HEK293 (cell line): ENCODE measurements around the gene TXNDC9.
"Not testable (repeated sequence)": the region's sequence is repeated elsewhere in the genome, so short reads cannot be mapped to it uniquely, and the experiment has no call there.

Source experiments
- CTCF ChIA-PET: fragments of 350-600 bp; formaldehyde crosslinking; extraction: SDS; loops from one replicate; lab custom pipeline; 2021; ENCODE audit warnings: antibody characterized with exemption; lab: Yijun Ruan, JAX
- POLR2A ChIA-PET: fragments of 300-600 bp; formaldehyde crosslinking; extraction: SDS; loops from one replicate; lab custom pipeline; 2020; ENCODE audit warnings: antibody characterized with exemption, inconsistent platforms; lab: Yijun Ruan, JAX
- H3K27ac ChIP-seq: fragments of 200-500 bp; sonication (Bioruptor generic); 2 replicates; pipeline ENCODE4 v1.5.1; 2014; ENCODE audit warnings: low read depth, low read length, control low read depth, inconsistent platforms; ENCODE audit errors: extremely low read depth
- H3K36me3 ChIP-seq, 2 experiments: fragments of 200-500 bp in 1 of 2; sonication (Bioruptor generic) in 1 of 2; 1 replicate in 1 of 2; 2 replicates in 1 of 2; pipeline ENCODE4 v1.5.1; 2014 to 2017; ENCODE audit warnings: inconsistent platforms in 2 of 2, low read length in 2 of 2; ENCODE audit not compliant: control insufficient read depth in 2 of 2, insufficient read depth in 1 of 2
- H3K4me1 ChIP-seq: fragments of 200-500 bp; sonication (Bioruptor generic); 2 replicates; pipeline ENCODE4 v1.5.1; 2014; ENCODE audit warnings: mild to moderate bottlenecking, low read length, inconsistent platforms; ENCODE audit not compliant: control insufficient read depth, insufficient read depth
- H3K4me3 ChIP-seq: 2 replicates; pipeline ENCODE4 v1.5.1; 2011; ENCODE audit warnings: low read depth, mild to moderate bottlenecking, control low read depth, low read length, moderate library complexity
- H3K9me3 ChIP-seq: fragments of 200-500 bp; sonication (Bioruptor generic); 2 replicates; pipeline ENCODE4 v1.5.1; 2014; ENCODE audit warnings: low read depth, low read length, inconsistent platforms; ENCODE audit not compliant: control insufficient read depth, insufficient read depth
- GLIS2 ChIP-seq: fragments of 450-650 bp; formaldehyde crosslinking; IDR thresholded peaks from 2 replicates; pipeline ENCODE4 v1.5.1; 2016; ENCODE audit warnings: missing biosample characterization, missing genetic modification characterization
- OVOL3 ChIP-seq: fragments of 450-650 bp; formaldehyde crosslinking; IDR thresholded peaks from 2 replicates; pipeline ENCODE4 v1.5.1; 2016; ENCODE audit warnings: missing biosample characterization, missing genetic modification characterization
- RBAK ChIP-seq: fragments of 450-650 bp; formaldehyde crosslinking; IDR thresholded peaks from 2 replicates; pipeline ENCODE4 v1.5.1; 2016; ENCODE audit warnings: missing biosample characterization, missing genetic modification characterization
- SCRT1 ChIP-seq: fragments of 450-650 bp; formaldehyde crosslinking; IDR thresholded peaks from 2 replicates; pipeline ENCODE4 v1.5.1; 2016; ENCODE audit warnings: missing biosample characterization, missing genetic modification characterization, borderline replicate concordance
- ZBTB6 ChIP-seq: fragments of 450-650 bp; formaldehyde crosslinking; IDR thresholded peaks from 2 replicates; pipeline ENCODE4 v1.5.1; 2017; ENCODE audit warnings: missing biosample characterization, missing genetic modification characterization
- ZBTB7A ChIP-seq: fragments of 450-650 bp; formaldehyde crosslinking; IDR thresholded peaks from 2 replicates; pipeline ENCODE4 v1.5.1; 2016; ENCODE audit warnings: low read depth, missing biosample characterization, missing genetic modification characterization
- ZFP69B ChIP-seq: fragments of 450-650 bp; formaldehyde crosslinking; IDR thresholded peaks from 2 replicates; pipeline ENCODE4 v1.5.1; 2016; ENCODE audit warnings: missing biosample characterization, missing genetic modification characterization
- ZNF138 ChIP-seq: fragments of 450-650 bp; formaldehyde crosslinking; IDR thresholded peaks from 2 replicates; pipeline ENCODE4 v1.5.1; 2016; ENCODE audit warnings: missing biosample characterization, missing genetic modification characterization, borderline replicate concordance
- ZNF140 ChIP-seq: fragments of 450-650 bp; formaldehyde crosslinking; IDR thresholded peaks from 2 replicates; pipeline ENCODE4 v1.5.1; 2016; ENCODE audit warnings: missing biosample characterization, missing genetic modification characterization
- ZNF239 ChIP-seq: fragments of 450-650 bp; formaldehyde crosslinking; IDR thresholded peaks from 2 replicates; pipeline ENCODE4 v1.5.1; 2016; ENCODE audit warnings: missing biosample characterization, missing genetic modification characterization
- ZNF266 ChIP-seq: fragments of 450-650 bp; formaldehyde crosslinking; IDR thresholded peaks from 2 replicates; pipeline ENCODE4 v1.5.1; 2016; ENCODE audit warnings: missing biosample characterization, missing genetic modification characterization, low read depth
- ZNF350 ChIP-seq: fragments of 450-650 bp; formaldehyde crosslinking; IDR thresholded peaks from 2 replicates; pipeline ENCODE4 v1.5.0; 2017; ENCODE audit warnings: missing biosample characterization, mild to moderate bottlenecking, missing genetic modification characterization
- ZNF354C ChIP-seq: fragments of 450-650 bp; formaldehyde crosslinking; IDR thresholded peaks from 2 replicates; pipeline ENCODE4 v1.5.1; 2016; ENCODE audit warnings: missing biosample characterization, missing genetic modification characterization, low read depth, borderline replicate concordance
- ZNF514 ChIP-seq: fragments of 450-650 bp; formaldehyde crosslinking; IDR thresholded peaks from 2 replicates; pipeline ENCODE4 v1.5.1; 2016; ENCODE audit warnings: missing biosample characterization, missing genetic modification characterization
- ZNF560 ChIP-seq: fragments of 450-650 bp; formaldehyde crosslinking; IDR thresholded peaks from 2 replicates; pipeline ENCODE4 v1.5.1; 2017; ENCODE audit warnings: missing biosample characterization, missing genetic modification characterization, borderline replicate concordance
- ZNF596 ChIP-seq: fragments of 450-650 bp; IDR thresholded peaks from 2 replicates; pipeline ENCODE4 v1.5.0; 2018; ENCODE audit warnings: missing biosample characterization, mild to moderate bottlenecking, missing genetic modification characterization, moderate library complexity
- ZNF76 ChIP-seq: fragments of 450-650 bp; formaldehyde crosslinking; IDR thresholded peaks from 2 replicates; pipeline ENCODE4; 2016; ENCODE audit warnings: low read depth, missing biosample characterization, missing genetic modification characterization, borderline replicate concordance
- ZSCAN4 ChIP-seq: fragments of 450-650 bp; formaldehyde crosslinking; IDR thresholded peaks from 2 replicates; pipeline ENCODE4 v1.5.1; 2017; ENCODE audit warnings: missing biosample characterization, missing genetic modification characterization
- TF ChIP-seq, protein P1 (sequence below): fragments of 450-650 bp; formaldehyde crosslinking; IDR thresholded peaks from 2 replicates; pipeline ENCODE4 v1.5.1; 2016; ENCODE audit warnings: missing biosample characterization, missing genetic modification characterization
- TF ChIP-seq, protein P2 (sequence below): fragments of 450-650 bp; formaldehyde crosslinking; IDR thresholded peaks from 2 replicates; pipeline ENCODE4 v1.5.1; 2017; ENCODE audit warnings: missing biosample characterization, missing genetic modification characterization
- TF ChIP-seq, protein P3 (sequence below): fragments of 450-650 bp; formaldehyde crosslinking; IDR thresholded peaks from 2 replicates; pipeline ENCODE4 v1.5.1; 2016; ENCODE audit warnings: missing biosample characterization, missing genetic modification characterization

The TXNDC9 gene

DNA sequence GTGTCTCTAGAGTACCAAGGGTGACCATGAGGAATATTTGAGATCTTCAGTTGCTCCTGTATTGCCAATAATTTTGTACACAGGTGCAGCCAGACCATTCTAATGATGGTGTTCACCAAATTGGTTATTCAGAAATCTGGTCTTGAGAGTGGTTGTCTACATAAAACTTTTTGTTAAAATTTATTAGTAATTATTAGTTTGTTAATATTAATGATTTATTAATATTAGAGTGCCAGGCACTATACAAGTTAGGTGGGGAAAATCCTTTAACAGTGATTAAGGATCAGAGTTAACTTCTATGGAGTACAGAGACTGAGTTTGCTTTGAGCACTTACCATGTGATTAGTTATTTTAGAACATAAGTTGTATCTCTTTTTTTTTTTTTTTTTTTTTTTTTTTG lies 10.1 kb upstream of the TXNDC9 start:
- H3K9me3 ChIP-seq: no peaks in the 10 kb centered on the region
- TF ChIP-seq ZFP69B (tag by site-specific recombination) (no peak), ZNF560 (tag by site-specific recombination) (no peak), ZNF514 (tag by site-specific recombination) (no peak), GLIS2 (tag by site-specific recombination) (no peak), RBAK (no peak), SCRT1 (tag by site-specific recombination) (no peak), ZBTB7A (tag by site-specific recombination) (no peak), ZSCAN4 (tag by site-specific recombination) (no peak), ZNF350 (tag by site-specific recombination) (no peak), ZNF596 (no peak), ZNF354C (tag by site-specific recombination) (no peak), ZNF140 (tag by site-specific recombination) (no peak), ZNF138 (tag by site-specific recombination) (no peak), ZNF76 (no peak)
- TF ChIP-seq, protein P1, sequence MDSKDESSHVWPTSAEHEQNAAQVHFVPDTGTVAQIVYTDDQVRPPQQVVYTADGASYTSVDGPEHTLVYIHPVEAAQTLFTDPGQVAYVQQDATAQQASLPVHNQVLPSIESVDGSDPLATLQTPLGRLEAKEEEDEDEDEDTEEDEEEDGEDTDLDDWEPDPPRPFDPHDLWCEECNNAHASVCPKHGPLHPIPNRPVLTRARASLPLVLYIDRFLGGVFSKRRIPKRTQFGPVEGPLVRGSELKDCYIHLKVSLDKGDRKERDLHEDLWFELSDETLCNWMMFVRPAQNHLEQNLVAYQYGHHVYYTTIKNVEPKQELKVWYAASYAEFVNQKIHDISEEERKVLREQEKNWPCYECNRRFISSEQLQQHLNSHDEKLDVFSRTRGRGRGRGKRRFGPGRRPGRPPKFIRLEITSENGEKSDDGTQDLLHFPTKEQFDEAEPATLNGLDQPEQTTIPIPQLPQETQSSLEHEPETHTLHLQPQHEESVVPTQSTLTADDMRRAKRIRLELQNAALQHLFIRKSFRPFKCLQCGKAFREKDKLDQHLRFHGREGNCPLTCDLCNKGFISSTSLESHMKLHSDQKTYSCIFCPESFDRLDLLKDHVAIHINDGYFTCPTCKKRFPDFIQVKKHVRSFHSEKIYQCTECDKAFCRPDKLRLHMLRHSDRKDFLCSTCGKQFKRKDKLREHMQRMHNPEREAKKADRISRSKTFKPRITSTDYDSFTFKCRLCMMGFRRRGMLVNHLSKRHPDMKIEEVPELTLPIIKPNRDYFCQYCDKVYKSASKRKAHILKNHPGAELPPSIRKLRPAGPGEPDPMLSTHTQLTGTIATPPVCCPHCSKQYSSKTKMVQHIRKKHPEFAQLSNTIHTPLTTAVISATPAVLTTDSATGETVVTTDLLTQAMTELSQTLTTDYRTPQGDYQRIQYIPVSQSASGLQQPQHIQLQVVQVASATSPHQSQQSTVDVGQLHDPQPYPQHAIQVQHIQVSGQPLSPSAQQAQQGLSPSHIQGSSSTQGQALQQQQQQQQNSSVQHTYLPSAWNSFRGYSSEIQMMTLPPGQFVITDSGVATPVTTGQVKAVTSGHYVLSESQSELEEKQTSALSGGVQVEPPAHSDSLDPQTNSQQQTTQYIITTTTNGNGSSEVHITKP (tag by site-specific recombination): no peak
- TF ChIP-seq, protein P2, sequence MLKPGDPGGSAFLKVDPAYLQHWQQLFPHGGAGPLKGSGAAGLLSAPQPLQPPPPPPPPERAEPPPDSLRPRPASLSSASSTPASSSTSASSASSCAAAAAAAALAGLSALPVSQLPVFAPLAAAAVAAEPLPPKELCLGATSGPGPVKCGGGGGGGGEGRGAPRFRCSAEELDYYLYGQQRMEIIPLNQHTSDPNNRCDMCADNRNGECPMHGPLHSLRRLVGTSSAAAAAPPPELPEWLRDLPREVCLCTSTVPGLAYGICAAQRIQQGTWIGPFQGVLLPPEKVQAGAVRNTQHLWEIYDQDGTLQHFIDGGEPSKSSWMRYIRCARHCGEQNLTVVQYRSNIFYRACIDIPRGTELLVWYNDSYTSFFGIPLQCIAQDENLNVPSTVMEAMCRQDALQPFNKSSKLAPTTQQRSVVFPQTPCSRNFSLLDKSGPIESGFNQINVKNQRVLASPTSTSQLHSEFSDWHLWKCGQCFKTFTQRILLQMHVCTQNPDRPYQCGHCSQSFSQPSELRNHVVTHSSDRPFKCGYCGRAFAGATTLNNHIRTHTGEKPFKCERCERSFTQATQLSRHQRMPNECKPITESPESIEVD (tag by site-specific recombination): no peak
- TF ChIP-seq, all 188 proteins: peak for 0
- ChIA-PET CTCF (no interaction called here), POLR2A (interaction anchor here (2.3 kb wide), 1 partner anchor 10 kb away, joined by 10 read pairs; the partner anchor contains the start of genes EIF5B and TXNDC9)
- Histone ChIP-seq H3K4me1 (peaks cover 4% of the 10 kb centered on the region; the same call in 1 of the 2 replicates), H3K36me3 (no peaks in the 10 kb centered on the region), H3K27ac (no peak overlapping the region), H3K4me3 (no peak overlapping the region)

GRCh38 chr2:99345446-99345845 lies 9.3 kb upstream of the TXNDC9 start:
- H3K27ac ChIP-seq, H3K4me1 ChIP-seq, POLR2A ChIA-PET, H3K9me3 ChIP-seq, H3K36me3 ChIP-seq, H3K4me3 ChIP-seq: not testable (repeated sequence)
- CTCF ChIA-PET: interaction anchor here (0.6 kb wide), 1 partner anchor 492 kb away, joined by 4 read pairs; no protein-coding TSS in a partner anchor

DNA sequence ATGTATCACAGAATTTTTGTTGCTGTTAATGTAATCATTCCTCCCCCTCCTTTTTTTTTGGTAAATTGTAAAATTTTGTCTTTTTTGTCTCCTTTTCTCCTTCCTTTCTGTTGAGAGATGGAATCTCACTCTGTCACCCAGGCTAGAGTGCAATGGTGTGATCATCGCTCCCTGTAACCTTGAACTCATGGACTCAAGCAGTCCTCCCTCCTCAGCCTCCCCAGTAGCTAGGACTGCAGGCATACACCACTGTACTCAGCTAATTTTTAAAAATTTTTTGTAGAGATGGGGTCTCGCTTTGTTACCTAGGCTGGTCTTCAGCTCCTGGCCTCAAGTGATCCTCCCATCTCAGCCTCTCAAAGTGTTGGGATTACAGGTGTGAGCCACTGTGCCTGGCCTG lies 6.4 kb upstream of the TXNDC9 start:
- CTCF ChIA-PET: no interaction called here
- Histone ChIP-seq H3K36me3 (no peaks in the 10 kb centered on the region), H3K4me3 (no peak overlapping the region), H3K9me3 (no peaks in the 10 kb centered on the region), H3K27ac (no peak overlapping the region), H3K4me1 (peaks cover 7% of the 10 kb centered on the region)
- POLR2A ChIA-PET: no interaction called here
- TF ChIP-seq, protein P3, sequence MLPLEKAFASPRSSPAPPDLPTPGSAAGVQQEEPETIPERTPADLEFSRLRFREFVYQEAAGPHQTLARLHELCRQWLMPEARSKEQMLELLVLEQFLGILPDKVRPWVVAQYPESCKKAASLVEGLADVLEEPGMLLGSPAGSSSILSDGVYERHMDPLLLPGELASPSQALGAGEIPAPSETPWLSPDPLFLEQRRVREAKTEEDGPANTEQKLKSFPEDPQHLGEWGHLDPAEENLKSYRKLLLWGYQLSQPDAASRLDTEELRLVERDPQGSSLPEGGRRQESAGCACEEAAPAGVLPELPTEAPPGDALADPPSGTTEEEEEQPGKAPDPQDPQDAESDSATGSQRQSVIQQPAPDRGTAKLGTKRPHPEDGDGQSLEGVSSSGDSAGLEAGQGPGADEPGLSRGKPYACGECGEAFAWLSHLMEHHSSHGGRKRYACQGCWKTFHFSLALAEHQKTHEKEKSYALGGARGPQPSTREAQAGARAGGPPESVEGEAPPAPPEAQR (tag by site-specific recombination): no peak
- TF ChIP-seq ZBTB6 (no peak), ZNF239 (tag by site-specific recombination) (no peak), ZNF140 (tag by site-specific recombination) (no peak), OVOL3 (tag by site-specific recombination) (no peak), ZNF266 (tag by site-specific recombination) (no peak)
- TF ChIP-seq, protein P2 (tag by site-specific recombination): no peak
